Loucy (cell line): Measurements from ENCODE around the gene STUB1.
"Not testable (repeated sequence)": the region's sequence is repeated elsewhere in the genome, so short reads cannot be mapped to it uniquely, and the experiment has no call there.

Experiments used
- H2AFZ ChIP-seq: fragments of 200-600 bp; sonication (generic); 2 replicates; pipeline ENCODE4 v1.6.0; 2016; ENCODE audit warnings: antibody characterized with exemption, mild to moderate bottlenecking, low read length, moderate library complexity
- H3F3A ChIP-seq: fragments of 200-600 bp; 2 replicates; pipeline ENCODE4 v1.6.0; 2016; ENCODE audit warnings: antibody characterized with exemption, low read depth, mild to moderate bottlenecking
- H3K27me3 ChIP-seq: fragments of 200-600 bp; sonication (generic); 2 replicates; pipeline ENCODE4 v1.6.1; 2014; ENCODE audit warnings: low read length, mild to moderate bottlenecking; ENCODE audit not compliant: insufficient read depth, poor library complexity, severe bottlenecking
- H3K36me3 ChIP-seq: fragments of 200-600 bp; sonication (generic); 2 replicates; pipeline ENCODE4 v1.6.1; 2016; ENCODE audit warnings: low read length; ENCODE audit not compliant: insufficient read depth
- H3K4me1 ChIP-seq: fragments of 200-600 bp; sonication (generic); 2 replicates; pipeline ENCODE4 v1.5.1; 2014; ENCODE audit warnings: low read length, mild to moderate bottlenecking; ENCODE audit not compliant: insufficient read depth, poor library complexity, severe bottlenecking
- H3K4me2 ChIP-seq: fragments of 200-600 bp; sonication (generic); 2 replicates; pipeline ENCODE4 v1.6.0; 2014; ENCODE audit warnings: antibody characterized with exemption, low read length, low read depth, mild to moderate bottlenecking; ENCODE audit not compliant: poor library complexity, severe bottlenecking
- H3K4me3 ChIP-seq: fragments of 200-600 bp; sonication (generic); 2 replicates; pipeline ENCODE4 v1.5.1; 2014; ENCODE audit warnings: low read length, mild to moderate bottlenecking, mixed read lengths; ENCODE audit not compliant: poor library complexity, severe bottlenecking
- H3K79me2 ChIP-seq: fragments of 200-600 bp; sonication (generic); 2 replicates; pipeline ENCODE4 v1.6.1; 2014; ENCODE audit warnings: low read length; ENCODE audit not compliant: insufficient read depth
- H3K9ac ChIP-seq: fragments of 200-600 bp; sonication (generic); 2 replicates; pipeline ENCODE4 v1.6.0; 2014; ENCODE audit warnings: mild to moderate bottlenecking, low read depth, low read length, moderate library complexity; ENCODE audit not compliant: poor library complexity, severe bottlenecking
- H3K9me2 ChIP-seq: fragments of 200-600 bp; sonication (generic); replicated peaks from 2 replicates; pipeline ENCODE4 v1.6.1; 2016; ENCODE audit warnings: low read depth, low read length, mixed read lengths
- H3K9me3 ChIP-seq: fragments of 200-600 bp; sonication (generic); 2 replicates; pipeline ENCODE4 v1.6.1; 2014; ENCODE audit warnings: mild to moderate bottlenecking, antibody characterized with exemption, low read length, low read depth; ENCODE audit not compliant: insufficient read depth
- H4K20me1 ChIP-seq: fragments of 200-600 bp; sonication (generic); 2 replicates; pipeline ENCODE4 v1.6.0; 2014; ENCODE audit warnings: antibody characterized with exemption, low read length, mild to moderate bottlenecking; ENCODE audit not compliant: insufficient read depth, poor library complexity, severe bottlenecking
- CTCF ChIP-seq: fragments of 200-600 bp; sonication (generic); conservative IDR thresholded peaks from 2 replicates; pipeline ENCODE4 v1.5.1; 2014; ENCODE audit warnings: mild to moderate bottlenecking, antibody characterized with exemption, low read length
- EZH2phosphoT487 ChIP-seq: fragments of 200-600 bp; IDR thresholded peaks from 2 replicates; pipeline ENCODE4 v1.6.1; 2018; ENCODE audit warnings: antibody characterized with exemption, mild to moderate bottlenecking, moderate library complexity, borderline replicate concordance

STUB1 gene

GRCh38 chr16:712740-713250 is 32.6 kb downstream of the STUB1 start:
- H3K9me3 ChIP-seq, H3K36me3 ChIP-seq, H3K27me3 ChIP-seq, H3K79me2 ChIP-seq, H3F3A ChIP-seq, H2AFZ ChIP-seq, H3K4me1 ChIP-seq, H3K9me2 ChIP-seq, H3K4me3 ChIP-seq, H3K9ac ChIP-seq, H4K20me1 ChIP-seq, H3K4me2 ChIP-seq: not testable (repeated sequence)
- TF ChIP-seq CTCF = peak; percentile 26; the same call in 1 of the 2 replicates

GRCh38 chr16:714079-714478 is 33.9 kb downstream of the STUB1 start:
- Histone ChIP-seq H3K4me2 (no peak overlapping the region), H3K4me1 (peaks cover 2% of the 10 kb centered on the region), H3K4me3 (no peak overlapping the region), H2AFZ (no peak overlapping the region), H4K20me1 (no peaks in the 10 kb centered on the region), H3K36me3 (no peaks in the 10 kb centered on the region), H3K79me2 (no peaks in the 10 kb centered on the region), H3K9ac (no peak overlapping the region), H3K9me2 (no peaks in the 10 kb centered on the region), H3K9me3 (no peaks in the 10 kb centered on the region), H3F3A (no peaks in the 10 kb centered on the region), H3K27me3 (no peaks in the 10 kb centered on the region)
- TF ChIP-seq EZH2phosphoT487 = no peak

- Histone ChIP-seq H3K36me3 (no peaks in the 10 kb centered on the region), H3K4me3 (peak within 1 kb of the TSS; percentile 60), H3K4me1 (peaks cover 7% of the 10 kb centered on the region), H3K4me2 (peak within 1 kb of the TSS; percentile 44), H3K9ac (no peak within 1 kb of the TSS), H3K9me3 (no peaks in the 10 kb centered on the region), H3K79me2 (no peaks in the 10 kb centered on the region), H4K20me1 (no peaks in the 10 kb centered on the region), H3K27me3 (no peaks in the 10 kb centered on the region), H3K9me2 (no peaks in the 10 kb centered on the region), H3F3A (no peaks in the 10 kb centered on the region), H2AFZ (no peak within 1 kb of the TSS)
- TF ChIP-seq CTCF (no peak), EZH2phosphoT487 (no peak)
Measured at GRCh38 chr16:714558-715476, 34.6 kb downstream of the STUB1 start, which contains the start of gene METRN. TSS of gene METRN (plus strand) at chr16:715118. CDS start at chr16:715290, 172 bp downstream.
